HG02981 (cell line): ENCODE results near the gene NDUFS7.

ENCODE experiments used
- ATAC-seq: cut with Tn5 transposase; IDR thresholded peaks from one replicate; pipeline ENCODE4 v1.9.1; 2021; ENCODE audit warnings: mild to moderate bottlenecking, moderate library complexity; ENCODE audit not compliant: unreplicated experiment

NDUFS7 gene

GRCh38 chr19:1384478-1385110 is 887 bp downstream of the NDUFS7 start:
- no peak for ATAC-seq

GRCh38 chr19:1385816-1386215 is 2.1 kb downstream of the NDUFS7 start:
- ATAC-seq = no peak

GRCh38 chr19:1386945-1387683 is 3.4 kb downstream of the NDUFS7 start:
- ATAC-seq = no peak

GRCh38 chr19:1387684-1388636 is 4.3 kb downstream of the NDUFS7 start:
- ATAC-seq = no peak

GRCh38 chr19:1388637-1389026 is 4.9 kb downstream of the NDUFS7 start:
- ATAC-seq = no peak

GRCh38 chr19:1389033-1389940 is 5.6 kb downstream of the NDUFS7 start:
- ATAC-seq = no peak

GRCh38 chr19:1390890-1391423 is 7.2 kb downstream of the NDUFS7 start:
- ATAC-seq = no peak

GRCh38 chr19:1392407-1392806 is 8.7 kb downstream of the NDUFS7 start:
- ATAC-seq = no peak

GRCh38 chr19:1392939-1393530 is 9.3 kb downstream of the NDUFS7 start:
- no peak for ATAC-seq

- no peak for ATAC-seq
Measured at GRCh38 chr19:1393841-1394240, 10.1 kb downstream of the NDUFS7 start.

- no peak for ATAC-seq
Measured at GRCh38 chr19:1394252-1395193, 10.8 kb downstream of the NDUFS7 start.

- ATAC-seq = no peak
Measured at GRCh38 chr19:1395194-1396018, 11.7 kb downstream of the NDUFS7 start.

GRCh38 chr19:1396019-1396767 is 12.5 kb downstream of the NDUFS7 start:
- ATAC-seq = no peak

GRCh38 chr19:1396768-1397679 is 13.3 kb downstream of the NDUFS7 start:
- no peak for ATAC-seq

GRCh38 chr19:1397838-1398237 is 14.1 kb downstream of the NDUFS7 start:
- no peak for ATAC-seq

- ATAC-seq = no peak
Measured at GRCh38 chr19:1399079-1399478, 15.4 kb downstream of the NDUFS7 start.
